ENCODE results near the gene INSIG2.
A peak's percentile ranks its signal among the peaks of the same experiment; 100 is the strongest.

GRCh38 chr2:118046634-118047210 is 41.5 kb upstream of the INSIG2 start:
- TF ChIP-seq CTCF (IDR thresholded peaks at IDR 0.05) (peak; percentile 23 to 68 (median 60)), POLR2A (IDR thresholded peaks at IDR 0.05) (no peak)

Data from adrenal gland (tissue), 5 donors.